RWPE1 (cell line): ENCODE data around the gene POLR2B.

Source experiments
- CTCF ChIA-PET: fragments of 350-600 bp; sonication (Branson Sonifier 250); formaldehyde crosslinking; extraction: SDS; loops from one replicate; lab custom pipeline; 2021; lab: Yijun Ruan, JAX
- POLR2A ChIA-PET: fragments of 400-600 bp; formaldehyde crosslinking; extraction: SDS; loops from one replicate; lab custom pipeline; 2020; ENCODE audit warnings: antibody characterized with exemption; ENCODE audit not compliant: low non-redundant PET; lab: Yijun Ruan, JAX
- DNase-seq: peaks from one replicate; pipeline ENCODE4 v3.0.0; 2012; ENCODE audit warnings: low spot score
- H3K27ac ChIP-seq: fragments of 450-650 bp; 2 replicates; pipeline ENCODE4 v1.5.1; 2017
- CTCF ChIP-seq: fragments of 450-650 bp; conservative IDR thresholded peaks from 2 replicates; pipeline ENCODE4 v1.5.1; 2017; ENCODE audit warnings: low read depth, mild to moderate bottlenecking

Gene POLR2B

GRCh38 chr4:56999751-57000150, 21.1 kb downstream of the POLR2B start:
- no peak overlapping the region for H3K27ac ChIP-seq
- no peak for TF ChIP-seq CTCF
- DNase-seq = no peak
- CTCF ChIA-PET = no interaction called here
- POLR2A ChIA-PET = no interaction called here

GRCh38 chr4:57013543-57014120, 34.9 kb downstream of the POLR2B start:
- ChIA-PET POLR2A (no interaction called here), CTCF (interaction anchor here (0.7 kb wide), 1 partner anchor 1217 kb away, joined by 4 read pairs; no protein-coding TSS in a partner anchor)
- TF ChIP-seq CTCF = no peak
- DNase-seq = no peak
- no peak overlapping the region for H3K27ac ChIP-seq

GRCh38 chr4:57018980-57019379, 40.3 kb downstream of the POLR2B start:
- CTCF ChIA-PET = no interaction called here
- DNase-seq = no peak
- POLR2A ChIA-PET = no interaction called here
- no peak for TF ChIP-seq CTCF
- no peak overlapping the region for H3K27ac ChIP-seq

GRCh38 chr4:57020467-57021101, 41.9 kb downstream of the POLR2B start:
- TF ChIP-seq CTCF = no peak
- peak; percentile 83 for DNase-seq
- ChIA-PET POLR2A (no interaction called here), CTCF (no interaction called here)
- no peak overlapping the region; the same call in 1 of the 2 replicates for H3K27ac ChIP-seq

GRCh38 chr4:57023104-57023503, 44.4 kb downstream of the POLR2B start:
- DNase-seq = peak; percentile 45
- no peak overlapping the region for H3K27ac ChIP-seq
- ChIA-PET POLR2A (no interaction called here), CTCF (no interaction called here)
- no peak for TF ChIP-seq CTCF

GRCh38 chr4:57034520-57034919, 55.8 kb downstream of the POLR2B start:
- ChIA-PET POLR2A (no interaction called here), CTCF (interaction anchor here (0.5 to 1.1 kb wide), 3 partner anchors 22 to 900 kb away, joined by 3 read pairs; no protein-coding TSS in a partner anchor)
- no peak for TF ChIP-seq CTCF

More at GRCh38 chr4:57034520-57034919, 55.8 kb downstream of the POLR2B start:
- H3K27ac ChIP-seq = no peak overlapping the region
- DNase-seq = no peak
